HepG2 (cell line): ENCODE measurements around the gene CACNA1H. TPM values are rescaled to one million over a fixed set of nuclear protein-coding genes. Genes with fewer than 3 reads are reported as not detected.

Experiments
- ATAC-seq: fragments of 200-7000 bp; cut with Tn5 transposase; 3 replicates; pipeline ENCODE4 v1.9.1; 2020; ENCODE audit warnings: mild to moderate bottlenecking, moderate library complexity
- BruUV-seq: library from RNA; stranded (reverse); fragments of 400-500 nt; replicated peaks from 2 replicates; lab custom pipeline; 2021; lab: Mats Ljungman, UMichigan
- CTCF ChIA-PET: fragments of 300-600 bp; formaldehyde crosslinking; extraction: SDS; loops from one replicate; lab custom pipeline; 2021; ENCODE audit warnings: low total read pairs, inconsistent platforms, low intra/inter-chr PET ratio; lab: Yijun Ruan, JAX
- POLR2A ChIA-PET: fragments of 350-600 bp; sonication (Branson Sonifier 250); formaldehyde crosslinking; loops from one replicate; lab custom pipeline; 2020; ENCODE audit warnings: antibody characterized with exemption, inconsistent platforms; lab: Yijun Ruan, JAX
- DNase-seq: peaks from one replicate; pipeline ENCODE4 v3.0.0-alpha.2; 2015; ENCODE audit warnings: low spot score
- FAIRE-seq: peaks from 3 replicates; lab custom pipeline; 2011; peaks lifted over from hg19 to GRCh38; lab: Jason Lieb, UNC
- H2AFZ ChIP-seq: one replicate; pipeline ENCODE4 v1.6.1; 2011; ENCODE audit warnings: low read length, inconsistent platforms
- H3K27ac ChIP-seq: fragments of 300-600 bp; 3 replicates; pipeline ENCODE4 v1.8.0; 2011; ENCODE audit warnings: mixed run types, mild to moderate bottlenecking, mixed read lengths, low read length, inconsistent platforms; ENCODE audit not compliant: insufficient read depth; ENCODE audit errors: extremely low read length
- H3K27me3 ChIP-seq, 2 experiments: fragments of 200-600 bp in 1 of 2; 2 replicates in 1 of 2; 3 replicates in 1 of 2; pipeline versions ENCODE4 v1.6.0 to v1.8.0; 2011; ENCODE audit warnings: low read length in 2 of 2, mild to moderate bottlenecking in 2 of 2, moderate library complexity in 2 of 2, inconsistent platforms in 1 of 2; ENCODE audit not compliant: insufficient read depth in 2 of 2, control insufficient read depth in 1 of 2
- H3K36me3 ChIP-seq, 2 experiments: fragments of 200-600 bp in 1 of 2; replicated peaks in 1 of 2; 2 replicates in 1 of 2; 3 replicates in 1 of 2; pipeline versions ENCODE4 v1.5.1 to v1.8.0; 2011; ENCODE audit warnings: low read length in 2 of 2, inconsistent platforms in 1 of 2; ENCODE audit not compliant: insufficient read depth in 2 of 2, control insufficient read depth in 1 of 2
- H3K4me1 ChIP-seq: 2 replicates; pipeline ENCODE4 v1.5.1; 2012; ENCODE audit warnings: low read length, inconsistent platforms; ENCODE audit not compliant: insufficient read depth
- H3K4me2 ChIP-seq: 2 replicates; pipeline ENCODE4 v1.6.0; 2011; ENCODE audit warnings: low read depth, low read length, inconsistent platforms
- H3K4me3 ChIP-seq, 3 experiments: fragments of 200-600 bp in 1 of 3; sonication (generic), shearing (Covaris generic) in 1 of 3; replicated peaks in 1 of 3; 2 replicates each; pipeline ENCODE4 v1.5.1; 2011 to 2016; ENCODE audit warnings: low read length in 3 of 3, inconsistent platforms in 2 of 3, low read depth in 2 of 3, mild to moderate bottlenecking in 2 of 3, control low read depth in 1 of 3, mixed read lengths in 1 of 3; ENCODE audit not compliant: insufficient read depth in 1 of 3
- H3K79me2 ChIP-seq: one replicate; pipeline ENCODE4 v1.6.1; 2011; ENCODE audit warnings: low read length, inconsistent platforms; ENCODE audit not compliant: insufficient read depth
- H3K9ac ChIP-seq: 2 replicates; pipeline ENCODE4 v1.6.0; 2011; ENCODE audit warnings: mild to moderate bottlenecking, low read depth, low read length, inconsistent platforms; ENCODE audit not compliant: insufficient read depth
- H3K9me3 ChIP-seq: 2 replicates; pipeline ENCODE4 v1.5.1; 2012; ENCODE audit warnings: mild to moderate bottlenecking, low read length
- H4K20me1 ChIP-seq: 2 replicates; pipeline ENCODE4 v1.6.0; 2011; ENCODE audit warnings: inconsistent platforms, mild to moderate bottlenecking, low read length, moderate library complexity; ENCODE audit not compliant: insufficient read depth
- BCL6 ChIP-seq: IDR thresholded peaks from 2 replicates; pipeline ENCODE4 v1.6.1; 2016; ENCODE audit warnings: missing genetic modification reagents, missing compliant biosample characterization
- CCAR2 ChIP-seq: fragments of 200-400 bp; formaldehyde crosslinking; optimal IDR thresholded peaks from 2 replicates; pipeline ENCODE3; 2018; ENCODE audit warnings: low read depth, mild to moderate bottlenecking, low read length, moderate library complexity
- HOXA5 ChIP-seq: sonication (generic); formaldehyde crosslinking; IDR thresholded peaks from 2 replicates; pipeline ENCODE4 v1.4.0; 2020; ENCODE audit warnings: missing genetic modification reagents
- KLF15 ChIP-seq: sonication (generic); formaldehyde crosslinking; IDR thresholded peaks from 2 replicates; pipeline ENCODE4 v1.8.1; 2023; ENCODE audit warnings: borderline replicate concordance, mild to moderate bottlenecking, inconsistent platforms, missing genetic modification reagents, mixed read lengths
- NCOA5 ChIP-seq: sonication (generic); formaldehyde crosslinking; IDR thresholded peaks from 2 replicates; pipeline ENCODE4 v1.4.0; 2020; ENCODE audit warnings: missing genetic modification reagents
- NFKBIZ ChIP-seq: IDR thresholded peaks from 2 replicates; pipeline ENCODE4 v1.6.1; 2018; ENCODE audit warnings: missing genetic modification reagents, missing compliant biosample characterization
- NR0B2 ChIP-seq: sonication (generic); formaldehyde crosslinking; IDR thresholded peaks from 2 replicates; pipeline ENCODE4 v1.4.0; 2020; ENCODE audit warnings: mild to moderate bottlenecking, missing genetic modification reagents
- REST ChIP-seq, 2 experiments: IDR thresholded peaks; 2 replicates each; pipeline ENCODE4 v1.6.1; 2011 to 2012; ENCODE audit warnings: low read length in 2 of 2, borderline replicate concordance in 1 of 2, low read depth in 1 of 2, mild to moderate bottlenecking in 1 of 2, moderate library complexity in 1 of 2
- SETDB1 ChIP-seq: sonication (generic); formaldehyde crosslinking; IDR thresholded peaks from 2 replicates; pipeline ENCODE4 v1.5.1; 2020; ENCODE audit warnings: missing genetic modification reagents, mild to moderate bottlenecking, borderline replicate concordance
- SP4 ChIP-seq: sonication (generic); formaldehyde crosslinking; IDR thresholded peaks from 2 replicates; pipeline ENCODE4 v1.8.1; 2023; ENCODE audit warnings: mild to moderate bottlenecking, missing genetic modification reagents
- ZNF569 ChIP-seq: sonication (generic); formaldehyde crosslinking; IDR thresholded peaks from 2 replicates; pipeline ENCODE4 v1.5.0; 2020; ENCODE audit warnings: mild to moderate bottlenecking, missing genetic modification reagents, moderate library complexity, borderline replicate concordance
- ZNF790 ChIP-seq: sonication (generic); formaldehyde crosslinking; IDR thresholded peaks from 2 replicates; pipeline ENCODE4 v1.8.0; 2022; ENCODE audit warnings: missing genetic modification reagents, mild to moderate bottlenecking, borderline replicate concordance
- ZNF839 ChIP-seq: sonication (generic); formaldehyde crosslinking; IDR thresholded peaks from 2 replicates; pipeline ENCODE4 v1.4.0; 2020; ENCODE audit warnings: missing genetic modification reagents, mild to moderate bottlenecking, borderline replicate concordance
- ZSCAN20 ChIP-seq: sonication (generic); formaldehyde crosslinking; IDR thresholded peaks from 2 replicates; pipeline ENCODE4 v1.4.0; 2020; ENCODE audit warnings: missing genetic modification reagents, mild to moderate bottlenecking, borderline replicate concordance
- WGBS: methylation state at CpG from one replicate; pipeline ENCODE4 v1.1.6; 2017; ENCODE audit warnings: low lambda C conversion rate; 5-methylcytosine and 5-hydroxymethylcytosine counted together
- in situ Hi-C: cut with HindIII; loops from 2 replicates; pipeline ENCODE4 v1.10.0; 2017; ENCODE audit warnings: low pct_unique_long_range_greater_than_20kb; ENCODE audit not compliant: extremely low pct_ligation_motif_present
- intact Hi-C: fragments of 100-400 bp; cut with micrococcal nuclease; formaldehyde crosslinking; loops from one replicate; pipeline ENCODE4 v1.10.0; 2022; ENCODE audit not compliant: unreplicated experiment
- polyA plus RNA-seq, 8 experiments: library from polyadenylated mRNA; depleted of rRNA in 3 of 8; stranded (reverse) in 7 of 8; unstranded in 1 of 8; fragments of >200 nt; fragmentation: Illumina TruSeq in 4 of 8; extraction: Trizol in 4 of 8; gene quantifications; 2 replicates each; pipeline versions ENCODE4 v1.2.1 to v1.2.3, GENCODE V29; 2011 to 2016; ENCODE audit warnings: low read depth in 4 of 8, missing spikeins in 1 of 8, mixed read lengths in 1 of 8; ENCODE audit not compliant: insufficient read depth in 1 of 8
- total RNA-seq, 5 experiments: library from RNA; depleted of rRNA; stranded (reverse); fragments of >200 nt; fragmentation: Illumina TruSeq; extraction: Trizol; gene quantifications; 2 replicates each; pipeline ENCODE4 v1.2.3, GENCODE V29; 2016; ENCODE audit warnings: low read depth in 1 of 5
- TF ChIP-seq, protein P1 (sequence below): sonication (generic); formaldehyde crosslinking; IDR thresholded peaks from 2 replicates; pipeline ENCODE4 v1.8.1; 2023; ENCODE audit warnings: mild to moderate bottlenecking, moderate library complexity, missing genetic modification reagents
- TF ChIP-seq, protein P2 (sequence below): sonication (generic); IDR thresholded peaks from 2 replicates; pipeline ENCODE4 v1.6.1; 2016; ENCODE audit warnings: low read depth, borderline replicate concordance
- TF ChIP-seq, protein P3 (sequence below): IDR thresholded peaks from 2 replicates; pipeline ENCODE4 v1.6.1; 2012; ENCODE audit warnings: inconsistent platforms

CACNA1H gene
- total and polyA plus RNA-seq, 2 of the 13 experiments (the other 11 are each of a cell fraction or from before 2014, with no cell fraction given), result 0.40 to 1.8 TPM

- TF ChIP-seq REST (IDR thresholded peaks at IDR 0.05; ENCODE audit: borderline replicate concordance in 1 of 2, low read depth in 1 of 2, low read length in 2 of 2) (no peak), KLF15 (no peak), NR0B2 (CRISPR knock-in tag) (no peak), NCOA5 (CRISPR knock-in tag) (no peak), SETDB1 (no peak), ZNF569 (CRISPR knock-in tag) (no peak)
Measured at GRCh38 chr16:1262846-1263221, 109.9 kb downstream of the CACNA1H start (continued).

DNA sequence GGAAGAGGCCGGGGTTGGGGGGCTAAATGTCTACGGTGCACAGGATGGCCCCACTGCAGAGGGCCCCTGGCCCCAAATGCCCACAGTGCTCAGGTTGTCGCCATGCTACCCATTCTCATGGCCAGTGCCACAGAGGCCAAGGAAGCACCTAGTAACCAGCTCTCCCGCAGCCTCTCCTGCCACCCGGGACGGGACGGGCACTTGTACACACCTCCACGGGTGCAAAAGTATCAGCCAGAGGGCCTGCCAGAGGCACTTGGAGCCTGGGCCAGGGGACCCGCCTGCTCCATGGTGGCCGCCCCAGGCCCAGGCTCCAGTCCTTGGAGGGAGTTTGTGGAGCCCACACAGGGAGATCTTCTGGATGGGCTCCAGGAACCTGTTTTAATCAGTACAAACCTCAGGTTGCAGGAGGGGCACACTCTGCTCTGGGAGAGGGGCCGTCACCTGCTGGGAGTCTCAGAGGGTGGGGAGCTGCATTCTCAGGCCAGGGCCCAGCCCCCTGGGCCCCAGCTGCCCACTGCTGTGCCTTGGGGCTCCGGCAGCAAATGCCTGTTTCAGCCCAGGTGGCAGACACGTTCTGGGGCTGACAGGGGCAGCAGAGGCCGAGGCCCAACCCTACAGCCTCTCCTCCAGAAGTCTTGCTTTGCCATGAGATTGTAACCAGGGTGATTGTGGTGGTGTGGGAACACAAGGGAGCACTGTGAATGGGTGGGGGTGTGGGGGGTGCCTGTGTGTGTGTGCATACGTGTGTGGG, 110.9 kb downstream of the CACNA1H start:
- no peak overlapping the region for H3K4me3 ChIP-seq
- no peak for DNase-seq
- POLR2A ChIA-PET, result no interaction called here
- no peak overlapping the region for H3K4me2 ChIP-seq
- CTCF ChIA-PET, result no interaction called here
- H3K4me1 ChIP-seq, result no peaks in the 10 kb centered on the region
- in situ Hi-C loops, result no loop called here
- no TSS peak for BruUV-seq
- H3K27ac ChIP-seq, result no peak overlapping the region
- H3K36me3 ChIP-seq, result no peaks in the 10 kb centered on the region
- no peak for FAIRE-seq
- no peak overlapping the region for H2AFZ ChIP-seq
- ATAC-seq, result no peak
- no peak overlapping the region for H3K9ac ChIP-seq
- H4K20me1 ChIP-seq, result no peaks in the 10 kb centered on the region
- 24% methylated on average over 4 of the region's 15 CpGs for WGBS
- TF ChIP-seq ZSCAN20 (CRISPR knock-in tag), result no peak
- no peak for TF ChIP-seq BCL6 (CRISPR knock-in tag)
- TF ChIP-seq NFKBIZ (CRISPR knock-in tag), result no peak
- no peak for TF ChIP-seq SP4 (CRISPR knock-in tag)
- no peak for TF ChIP-seq CCAR2
- no peak for TF ChIP-seq ZNF790 (CRISPR knock-in tag)
- TF ChIP-seq, protein P1, sequence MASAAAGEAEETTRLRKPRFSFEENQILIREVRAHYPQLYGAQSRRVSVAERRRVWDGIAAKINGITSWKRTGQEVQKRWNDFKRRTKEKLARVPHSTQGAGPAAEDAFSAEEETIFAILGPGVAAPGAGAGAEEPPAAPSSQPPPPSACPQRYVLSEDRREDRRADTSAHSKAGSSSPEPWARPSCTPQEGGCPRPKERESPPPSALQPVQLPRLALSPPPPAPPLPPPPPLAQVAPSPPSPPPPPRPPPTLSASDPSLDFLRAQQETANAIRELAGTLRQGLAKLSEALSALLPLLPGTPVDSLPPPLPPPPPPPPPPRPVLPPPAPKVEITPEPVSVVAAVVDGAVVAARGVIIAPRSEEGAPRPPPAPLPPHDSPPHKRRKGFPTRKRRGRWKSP (CRISPR knock-in tag), result no peak
- TF ChIP-seq, protein P2, sequence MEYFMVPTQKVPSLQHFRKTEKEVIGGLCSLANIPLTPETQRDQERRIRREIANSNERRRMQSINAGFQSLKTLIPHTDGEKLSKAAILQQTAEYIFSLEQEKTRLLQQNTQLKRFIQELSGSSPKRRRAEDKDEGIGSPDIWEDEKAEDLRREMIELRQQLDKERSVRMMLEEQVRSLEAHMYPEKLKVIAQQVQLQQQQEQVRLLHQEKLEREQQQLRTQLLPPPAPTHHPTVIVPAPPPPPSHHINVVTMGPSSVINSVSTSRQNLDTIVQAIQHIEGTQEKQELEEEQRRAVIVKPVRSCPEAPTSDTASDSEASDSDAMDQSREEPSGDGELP, result no peak
- no peak for TF ChIP-seq ZNF839 (CRISPR knock-in tag)
- no peak for TF ChIP-seq HOXA5 (CRISPR knock-in tag)
- TF ChIP-seq, protein P3, sequence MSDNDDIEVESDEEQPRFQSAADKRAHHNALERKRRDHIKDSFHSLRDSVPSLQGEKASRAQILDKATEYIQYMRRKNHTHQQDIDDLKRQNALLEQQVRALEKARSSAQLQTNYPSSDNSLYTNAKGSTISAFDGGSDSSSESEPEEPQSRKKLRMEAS, result no peak
- H3K27me3 ChIP-seq, result peaks cover 15 to 65% of the 10 kb centered on the region in 2 experiments
- no peaks in the 10 kb centered on the region for H3K9me3 ChIP-seq
- H3K79me2 ChIP-seq, result no peaks in the 10 kb centered on the region
- intact Hi-C loops, result no loop called here
